Gastroesophageal sphincter (tissue), 3 donors: Measurements from ENCODE around the gene NPVF.

Source experiments
- POLR2A ChIP-seq, 2 donors: fragments of 450-650 bp; IDR thresholded peaks; one replicate each; pipeline ENCODE4 v1.6.1; 2017; ENCODE audit warnings: antibody characterized with exemption in 2 of 2, mild to moderate bottlenecking in 2 of 2, moderate library complexity in 1 of 2
- TF ChIP-seq, protein P1 (sequence below), 4 experiments: fragments of 200-600 bp in 2 of 4; fragments of 450-650 bp in 2 of 4; sonication (generic) in 1 of 4; IDR thresholded peaks; one replicate each; pipeline ENCODE4 v1.5.1; 2017 to 2019; ENCODE audit warnings: antibody characterized with exemption in 4 of 4, mild to moderate bottlenecking in 2 of 4, moderate library complexity in 2 of 4

DNA sequence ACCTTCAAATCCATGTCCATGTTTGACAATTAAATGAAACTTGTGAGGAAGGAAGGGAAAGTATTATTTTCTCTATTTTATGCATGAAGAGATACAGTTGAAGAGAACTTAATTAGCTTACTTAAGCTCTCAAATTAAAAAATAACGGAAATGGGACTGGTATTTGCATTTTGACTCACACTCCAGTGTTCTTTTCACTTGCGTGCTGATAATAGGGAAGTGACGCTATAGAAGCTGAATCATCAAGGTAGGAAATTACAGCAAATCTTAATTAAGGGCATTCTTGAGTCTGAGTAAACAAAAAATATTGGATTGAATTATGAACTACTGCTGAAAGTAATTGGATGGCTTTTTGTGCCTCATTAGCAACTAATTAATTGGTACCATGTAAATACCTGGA is 44.0 kb upstream of the NPVF start:
- TF ChIP-seq, protein P1, sequence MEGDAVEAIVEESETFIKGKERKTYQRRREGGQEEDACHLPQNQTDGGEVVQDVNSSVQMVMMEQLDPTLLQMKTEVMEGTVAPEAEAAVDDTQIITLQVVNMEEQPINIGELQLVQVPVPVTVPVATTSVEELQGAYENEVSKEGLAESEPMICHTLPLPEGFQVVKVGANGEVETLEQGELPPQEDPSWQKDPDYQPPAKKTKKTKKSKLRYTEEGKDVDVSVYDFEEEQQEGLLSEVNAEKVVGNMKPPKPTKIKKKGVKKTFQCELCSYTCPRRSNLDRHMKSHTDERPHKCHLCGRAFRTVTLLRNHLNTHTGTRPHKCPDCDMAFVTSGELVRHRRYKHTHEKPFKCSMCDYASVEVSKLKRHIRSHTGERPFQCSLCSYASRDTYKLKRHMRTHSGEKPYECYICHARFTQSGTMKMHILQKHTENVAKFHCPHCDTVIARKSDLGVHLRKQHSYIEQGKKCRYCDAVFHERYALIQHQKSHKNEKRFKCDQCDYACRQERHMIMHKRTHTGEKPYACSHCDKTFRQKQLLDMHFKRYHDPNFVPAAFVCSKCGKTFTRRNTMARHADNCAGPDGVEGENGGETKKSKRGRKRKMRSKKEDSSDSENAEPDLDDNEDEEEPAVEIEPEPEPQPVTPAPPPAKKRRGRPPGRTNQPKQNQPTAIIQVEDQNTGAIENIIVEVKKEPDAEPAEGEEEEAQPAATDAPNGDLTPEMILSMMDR (IDR thresholded peaks at IDR 0.05), result no peak
- TF ChIP-seq POLR2A (IDR thresholded peaks at IDR 0.05), result no peak
